ENCODE data around the gene STAT6.

The STAT6 gene

DNA sequence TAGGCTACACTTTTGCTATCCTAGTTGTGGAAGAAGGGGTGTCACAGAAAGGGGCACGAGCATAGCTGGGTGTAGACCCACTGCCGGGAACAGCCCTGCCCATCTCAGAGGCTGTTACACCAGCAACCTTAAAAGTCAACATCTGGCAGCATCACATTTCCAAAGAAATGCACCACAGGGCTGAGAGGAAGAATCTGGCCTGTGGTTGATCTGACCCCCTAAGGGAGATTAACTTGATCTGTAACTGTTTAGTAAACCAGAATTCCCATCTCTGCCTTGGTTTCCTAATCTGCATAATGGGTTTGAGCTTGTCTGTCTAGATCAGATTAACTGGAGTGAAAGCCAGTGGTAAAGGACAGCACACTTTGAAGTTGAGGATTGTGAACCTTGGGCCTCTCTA is 34.9 kb upstream of the STAT6 start:
- no peak for DNase-seq

DNA sequence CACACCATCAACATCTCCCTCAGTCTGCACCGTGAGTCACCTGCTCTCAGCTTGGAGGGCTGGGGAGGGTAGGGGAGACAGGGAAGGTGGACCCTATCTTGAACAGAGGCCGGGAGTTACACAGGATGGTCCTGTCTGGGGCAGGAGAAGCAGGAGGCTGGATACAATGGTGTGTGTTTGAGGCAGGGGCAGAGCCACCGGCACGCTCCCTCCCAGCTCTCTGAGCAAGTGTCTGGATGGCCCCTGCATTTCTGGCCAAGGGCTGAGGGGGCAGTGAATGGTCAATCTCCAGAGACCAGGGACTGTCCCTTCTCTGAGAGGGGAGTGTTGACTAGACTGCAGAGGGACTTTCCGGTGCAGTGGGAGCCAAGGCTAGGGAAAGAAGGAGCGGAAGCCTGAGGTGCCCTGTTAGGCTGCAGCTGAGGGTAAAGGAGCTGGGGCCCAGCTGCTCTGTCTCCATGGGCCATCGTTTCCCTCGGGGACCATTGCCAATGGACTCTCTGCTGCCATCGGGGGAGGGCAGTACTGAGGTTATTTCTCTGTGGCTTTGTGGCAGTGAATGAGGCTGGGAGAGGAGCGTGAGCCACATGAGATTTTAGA is 34.4 kb upstream of the STAT6 start:
- no peak for DNase-seq

DNA sequence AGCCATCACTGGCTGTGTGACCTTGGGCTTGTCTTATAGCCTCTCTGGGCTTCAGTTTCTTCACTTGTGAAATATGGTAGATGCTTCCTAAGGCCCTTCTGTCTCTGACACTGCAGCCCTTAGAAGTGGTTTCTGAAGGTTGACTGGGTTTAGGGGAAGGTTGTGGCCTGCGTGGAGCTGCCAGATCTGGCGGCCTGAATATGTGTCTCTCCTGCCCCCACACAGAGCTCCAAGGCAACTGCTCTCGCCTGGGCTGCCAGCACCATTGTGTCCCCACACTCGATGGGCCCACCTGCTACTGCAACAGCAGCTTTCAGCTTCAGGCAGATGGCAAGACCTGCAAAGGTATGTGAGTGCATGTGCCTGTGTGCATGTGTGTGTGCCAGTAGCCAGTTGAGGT is 32.3 kb upstream of the STAT6 start:
- no peak for DNase-seq

DNA sequence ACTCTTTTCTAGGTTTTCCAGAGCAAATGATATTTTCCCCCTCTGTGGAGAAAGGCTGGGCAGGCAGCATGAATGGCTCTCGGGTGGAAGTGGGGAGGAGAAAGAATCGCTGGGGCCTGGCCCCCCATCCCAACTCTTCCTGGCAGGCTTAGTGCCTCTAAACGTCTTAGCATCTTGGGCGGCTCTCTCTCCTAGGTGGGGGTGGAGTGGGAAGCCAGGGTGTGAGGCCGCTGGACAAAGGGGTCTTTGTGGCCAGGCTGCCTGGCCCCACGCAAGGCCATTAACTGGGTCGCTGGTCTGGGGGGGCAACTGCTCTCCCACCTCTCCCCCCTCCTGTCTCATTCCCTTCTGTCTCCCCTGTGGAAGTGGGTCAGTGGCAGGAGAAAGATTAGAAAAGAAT is 31.6 kb upstream of the STAT6 start:
- no peak for DNase-seq

DNA sequence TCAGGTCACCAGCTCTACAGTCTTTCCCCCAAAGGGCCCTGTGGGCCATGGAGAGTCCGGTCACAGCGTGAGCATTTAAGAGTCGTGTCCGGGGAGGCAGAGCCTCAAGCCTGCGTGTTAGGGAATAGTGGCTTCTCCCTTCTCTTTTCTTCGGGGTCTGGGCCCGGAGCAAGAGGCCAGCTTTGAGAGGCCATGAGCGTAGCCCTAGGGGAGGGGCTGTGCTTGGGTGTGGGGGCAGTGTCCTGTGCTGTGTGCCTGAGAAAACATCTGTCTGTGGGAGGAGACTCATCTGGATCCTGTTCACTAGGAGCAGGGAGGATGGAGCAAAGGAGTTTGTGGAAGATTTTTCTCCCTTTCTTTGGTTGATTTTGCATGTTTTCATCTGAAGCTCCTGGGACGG is 31.0 kb upstream of the STAT6 start:
- DNase-seq, result peak; percentile 52

DNA sequence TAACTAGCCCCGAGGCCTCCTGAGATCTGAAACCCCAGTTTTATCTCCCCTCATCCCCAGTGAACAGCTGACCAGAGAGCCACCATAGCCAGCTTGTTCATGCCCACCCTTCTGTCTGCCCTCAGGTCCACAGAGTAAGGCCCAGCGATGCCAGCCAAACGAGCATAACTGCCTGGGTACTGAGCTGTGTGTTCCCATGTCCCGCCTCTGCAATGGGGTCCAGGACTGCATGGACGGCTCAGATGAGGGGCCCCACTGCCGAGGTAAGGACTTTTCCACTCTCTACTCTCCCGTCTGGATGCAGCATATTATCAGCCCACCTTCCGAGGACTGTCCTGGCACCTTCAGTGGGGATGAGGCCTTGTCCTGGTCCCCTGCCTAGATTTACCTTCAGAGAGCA is 30.1 kb upstream of the STAT6 start:
- DNase-seq, result no peak

DNA sequence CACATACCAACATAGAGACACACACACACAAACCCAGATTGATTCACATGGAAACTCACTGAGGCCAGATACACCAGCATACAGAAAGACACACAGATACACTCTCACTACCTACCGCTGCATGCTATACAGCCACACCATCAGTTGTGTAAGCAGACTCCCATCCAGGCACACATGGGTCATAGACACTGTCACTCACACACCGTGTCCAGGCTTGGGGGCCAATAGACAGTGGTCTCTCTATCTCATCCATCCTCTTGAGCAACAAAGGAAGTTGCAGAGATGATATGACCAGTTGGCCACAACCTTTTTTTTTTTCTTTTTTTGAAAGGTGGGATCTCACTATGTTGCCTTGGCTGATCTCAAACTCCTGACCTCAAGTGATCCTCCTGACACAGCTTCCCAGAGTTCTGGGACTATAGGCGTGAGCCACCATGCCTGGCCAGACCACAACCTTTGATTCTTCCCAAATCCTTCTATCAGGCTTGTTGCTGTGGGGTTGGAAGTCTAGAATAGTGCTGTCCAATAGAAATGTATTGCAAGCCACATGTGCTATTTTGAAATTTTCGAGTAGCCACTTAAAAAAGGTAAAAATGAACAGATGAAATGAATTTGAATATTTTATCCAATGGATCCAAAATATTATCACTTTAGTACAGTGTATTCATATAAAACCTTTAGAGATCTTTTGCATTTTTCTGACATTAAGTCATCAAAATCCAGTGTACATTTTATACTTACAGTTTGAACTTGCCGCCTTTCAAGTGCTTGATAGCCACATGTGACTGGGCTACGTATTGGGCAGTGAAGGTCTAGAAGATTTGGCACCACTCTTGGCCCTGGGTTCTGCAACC is 28.9 kb upstream of the STAT6 start:
- DNase-seq, result no peak

DNA sequence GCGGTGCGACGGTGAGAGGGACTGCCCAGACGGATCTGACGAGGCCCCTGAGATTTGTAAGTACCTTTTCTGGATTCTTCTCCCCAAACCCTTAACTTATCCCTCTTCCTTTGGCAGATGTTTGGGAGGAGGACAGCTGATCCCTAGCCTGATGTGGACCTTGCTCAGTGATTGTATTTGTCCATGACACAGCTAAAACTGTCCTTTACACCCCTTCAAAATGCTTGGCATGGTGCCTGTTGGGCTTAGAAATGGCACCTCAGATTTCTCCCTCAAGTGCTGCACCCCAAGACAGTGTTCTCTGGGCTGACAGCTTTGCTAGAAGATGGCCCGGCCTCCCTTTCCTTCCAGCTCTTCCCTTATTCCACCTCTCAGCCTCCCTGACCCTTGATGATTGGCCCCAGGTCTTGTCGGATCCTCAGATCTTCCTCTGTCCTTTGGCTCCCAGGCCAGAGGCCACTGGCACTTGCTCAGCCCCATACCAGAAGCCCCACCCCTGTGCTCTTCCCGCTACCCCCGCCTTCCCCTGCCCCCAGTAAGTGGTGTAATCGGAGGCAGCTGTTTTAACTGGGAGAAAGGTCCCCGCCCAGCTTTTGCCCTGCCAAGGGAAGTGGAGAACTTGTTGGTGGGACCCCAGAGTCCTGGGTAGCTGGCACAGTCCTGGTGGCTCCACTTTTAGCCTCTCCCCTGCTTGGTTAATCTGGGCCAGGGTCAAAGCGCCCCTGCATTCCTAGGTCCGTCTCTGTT is 27.5 kb upstream of the STAT6 start:
- peak; percentile 70 for DNase-seq

DNA sequence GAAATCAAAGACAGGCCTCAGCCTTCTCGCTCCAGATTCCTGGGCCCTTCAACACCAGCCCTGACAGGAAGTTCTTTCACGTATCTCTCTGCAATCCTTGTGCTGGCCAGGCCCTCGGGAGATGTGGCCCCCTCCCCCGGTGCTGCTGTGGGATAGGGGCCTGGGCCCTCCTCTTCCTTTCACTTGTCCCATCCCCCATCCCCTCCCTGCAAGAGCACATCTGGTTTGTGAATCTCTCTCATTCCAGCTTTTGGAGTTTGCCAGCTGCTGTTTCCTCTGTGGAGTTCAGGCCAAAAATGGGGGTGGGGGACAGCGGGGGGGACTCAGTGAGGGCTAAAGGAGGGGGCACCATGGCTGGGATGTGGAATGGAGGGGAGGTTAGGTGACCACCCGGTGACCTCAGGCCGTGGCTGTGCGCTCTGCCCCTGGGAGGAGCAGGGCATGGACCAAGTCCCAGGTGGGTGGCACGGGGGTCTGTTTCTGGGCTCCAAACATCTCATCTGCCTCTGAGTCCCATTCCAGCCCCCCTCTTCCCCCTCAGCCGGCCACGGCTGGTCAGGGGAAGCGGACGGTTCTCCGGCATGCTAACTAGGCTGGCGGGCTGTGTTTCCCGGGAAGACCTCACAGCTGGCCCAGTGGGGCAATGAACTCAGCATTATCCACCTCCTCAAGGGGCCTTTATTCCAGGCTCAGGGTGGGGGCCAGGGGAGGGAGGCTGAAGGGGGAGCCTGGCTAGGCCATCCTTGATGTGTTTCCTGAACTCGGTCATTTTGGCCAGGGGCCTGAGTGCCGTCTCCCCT is 24.6 kb upstream of the STAT6 start:
- DNase-seq, result peak; percentile 93

DNA sequence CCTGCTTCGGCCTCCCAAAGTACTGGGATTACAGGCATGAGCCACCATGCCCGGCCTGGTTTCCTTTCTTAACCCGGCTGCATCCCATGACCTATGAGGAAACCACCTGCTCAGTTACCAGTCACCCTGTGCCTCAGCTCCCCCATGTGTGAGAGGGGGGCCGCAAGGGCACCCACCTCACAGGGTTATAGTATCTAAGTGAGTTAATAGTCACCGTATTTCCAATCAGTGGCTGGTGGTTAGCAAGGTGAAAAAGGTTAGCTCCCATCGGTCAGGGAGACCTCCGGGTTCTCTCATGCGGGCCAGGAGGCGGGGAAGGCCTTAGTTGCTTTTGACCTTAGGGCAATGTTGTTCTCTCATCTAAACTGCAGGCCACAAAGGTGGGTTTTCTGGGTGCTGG is 23.8 kb upstream of the STAT6 start:
- no peak for DNase-seq

DNA sequence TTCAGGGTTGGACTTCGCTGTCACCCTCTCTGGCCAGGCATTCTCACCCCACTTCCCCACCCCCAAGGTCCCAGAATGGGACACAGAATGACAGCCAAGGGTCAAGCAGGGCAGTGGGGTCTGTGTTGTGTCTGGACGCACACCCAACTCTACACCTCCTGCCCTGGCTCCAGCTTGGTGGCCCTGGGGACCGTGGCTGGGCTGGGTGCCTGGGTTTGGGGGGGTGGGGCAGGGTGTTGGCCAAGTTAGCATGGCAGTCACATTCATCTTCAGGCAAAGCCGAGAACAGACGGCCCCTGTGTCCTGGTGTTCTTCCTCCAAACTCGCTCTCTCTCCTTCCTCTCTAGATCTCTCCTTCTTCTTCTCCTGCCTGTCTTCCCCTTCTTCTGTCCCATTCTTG is 22.8 kb upstream of the STAT6 start:
- no peak for DNase-seq

DNA sequence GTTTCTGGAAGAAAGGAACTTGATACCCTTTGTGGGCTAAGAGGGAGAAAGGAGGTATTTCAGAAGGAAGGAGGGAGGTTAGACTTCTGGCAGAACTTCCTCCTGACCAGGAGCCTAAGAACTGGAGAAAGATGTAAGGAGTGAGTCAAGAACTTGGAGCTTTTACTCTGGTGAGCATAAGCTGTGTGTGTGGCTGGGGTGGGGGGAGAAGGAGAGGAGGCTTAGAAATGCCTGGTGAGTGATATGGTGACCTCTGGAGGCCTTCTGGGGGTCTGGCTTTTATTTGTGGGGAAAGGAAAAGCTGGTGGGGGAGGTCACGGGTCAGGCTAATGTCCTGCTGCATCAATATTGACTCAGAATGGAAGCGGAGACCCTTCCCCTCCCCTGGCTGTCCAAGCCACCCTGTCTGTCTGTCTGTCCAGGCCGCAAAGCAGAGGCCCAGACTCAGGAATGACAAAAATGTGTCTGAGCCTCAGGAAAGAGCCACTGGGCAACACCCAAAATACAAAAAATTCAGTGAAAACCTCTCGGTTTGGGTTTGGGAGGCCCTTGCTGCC is 21.9 kb upstream of the STAT6 start:
- no peak for DNase-seq

DNA sequence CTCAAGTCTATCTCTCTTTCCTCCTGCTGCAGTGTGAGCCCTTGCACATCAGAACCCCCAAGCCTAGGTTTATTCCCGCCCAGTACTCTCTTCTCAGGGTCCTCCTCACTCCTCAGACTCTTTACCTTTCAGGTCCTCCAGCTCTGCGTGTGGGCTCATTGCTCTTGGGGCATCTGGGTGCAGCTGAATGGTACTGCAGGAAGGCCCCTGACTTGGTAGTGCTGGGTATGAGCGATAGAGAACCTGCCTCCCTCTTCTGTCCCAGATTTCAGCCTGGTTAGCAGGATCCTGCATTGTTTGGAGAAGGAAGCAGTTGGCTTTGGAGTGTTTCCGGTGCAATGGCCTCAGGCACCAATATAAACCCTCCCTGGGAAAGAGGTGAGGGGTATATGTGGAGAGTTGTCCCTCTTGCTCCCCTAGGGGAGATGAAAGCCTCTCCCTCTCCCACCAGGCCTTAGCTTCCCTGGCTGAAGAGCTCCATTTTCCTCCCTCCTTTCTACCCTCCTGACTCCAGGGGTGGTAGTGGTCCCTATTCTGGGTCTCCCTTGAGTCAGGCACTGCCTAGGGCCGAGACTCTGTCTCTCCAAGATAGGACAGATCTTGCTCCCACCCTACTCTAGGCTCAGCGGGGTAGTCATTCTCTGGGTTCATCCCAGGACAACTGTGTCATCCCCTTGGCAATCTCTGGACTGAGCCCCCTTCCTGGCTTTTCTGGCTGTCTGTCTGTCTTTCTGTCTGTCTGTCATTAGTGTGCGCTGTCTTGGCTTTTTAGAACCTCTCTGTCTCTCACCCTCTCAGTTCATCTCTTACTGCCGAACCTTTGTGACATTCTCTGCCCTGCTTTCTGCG is 21.0 kb upstream of the STAT6 start:
- DNase-seq, result no peak

DNA sequence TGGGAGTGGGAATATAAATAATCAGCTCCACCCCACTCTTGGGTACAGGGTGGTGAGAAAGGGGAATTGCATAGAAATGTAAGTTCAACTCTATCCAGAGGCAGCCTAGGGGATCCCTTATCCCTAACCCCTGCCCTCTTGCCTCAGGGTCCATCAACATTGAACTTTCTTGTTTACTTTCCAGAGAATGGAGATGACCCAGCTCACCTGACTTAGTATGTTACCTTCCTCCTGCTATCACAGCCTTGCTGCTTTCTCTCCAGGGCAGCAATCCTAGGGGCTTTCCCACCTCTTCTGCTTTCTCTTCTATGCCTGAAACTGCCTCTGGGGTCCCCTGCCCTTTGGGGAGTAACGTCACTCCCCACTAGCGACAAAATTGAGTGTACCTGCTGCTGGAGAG is 19.8 kb upstream of the STAT6 start:
- no peak for DNase-seq

DNA sequence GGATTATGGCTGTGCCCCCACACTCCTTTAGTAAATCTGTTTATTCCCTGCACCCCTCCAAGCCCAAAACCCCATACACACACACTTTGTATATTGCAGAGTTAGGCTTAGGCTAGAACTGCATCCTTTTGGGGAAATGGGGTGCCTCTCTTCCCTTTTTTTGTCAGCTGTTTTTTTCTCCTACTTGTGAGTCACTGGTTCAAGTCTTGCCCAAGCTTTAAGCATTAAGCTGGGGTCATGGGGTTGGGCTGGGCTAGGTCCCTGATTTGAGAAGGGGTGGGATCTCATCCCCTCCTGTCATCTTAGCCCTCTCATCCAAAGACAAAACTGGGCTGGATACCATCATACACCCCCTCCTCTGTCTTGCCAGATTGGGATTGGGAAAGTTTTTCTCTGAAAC is 18.7 kb upstream of the STAT6 start:
- DNase-seq, result no peak

DNA sequence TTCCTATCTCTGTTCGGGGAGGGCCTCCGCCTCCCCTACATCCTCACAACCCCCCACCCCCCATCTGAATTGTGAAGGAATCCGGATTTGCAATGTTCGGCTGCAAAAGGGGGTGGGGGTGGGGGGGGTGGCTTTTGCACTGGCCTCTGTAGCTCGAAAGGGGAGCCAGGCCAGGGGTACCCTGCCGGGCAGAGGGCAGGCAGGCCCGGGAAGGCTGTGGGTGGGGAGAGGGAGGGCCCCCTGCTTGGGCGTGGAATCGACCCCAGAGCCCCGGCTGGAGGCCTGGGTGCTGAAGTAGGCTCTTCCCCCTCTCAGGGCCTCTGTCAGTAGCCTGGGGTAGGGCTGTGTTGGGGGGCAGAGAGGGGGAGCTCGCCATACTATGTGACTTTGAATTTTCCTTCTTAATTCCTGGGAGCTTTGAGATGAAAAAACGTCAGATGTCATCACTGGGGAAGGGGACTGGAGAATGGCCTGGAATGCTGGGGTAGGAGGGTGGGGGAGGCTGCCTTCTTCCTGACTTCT is 18.2 kb upstream of the STAT6 start:
- no peak for DNase-seq

DNA sequence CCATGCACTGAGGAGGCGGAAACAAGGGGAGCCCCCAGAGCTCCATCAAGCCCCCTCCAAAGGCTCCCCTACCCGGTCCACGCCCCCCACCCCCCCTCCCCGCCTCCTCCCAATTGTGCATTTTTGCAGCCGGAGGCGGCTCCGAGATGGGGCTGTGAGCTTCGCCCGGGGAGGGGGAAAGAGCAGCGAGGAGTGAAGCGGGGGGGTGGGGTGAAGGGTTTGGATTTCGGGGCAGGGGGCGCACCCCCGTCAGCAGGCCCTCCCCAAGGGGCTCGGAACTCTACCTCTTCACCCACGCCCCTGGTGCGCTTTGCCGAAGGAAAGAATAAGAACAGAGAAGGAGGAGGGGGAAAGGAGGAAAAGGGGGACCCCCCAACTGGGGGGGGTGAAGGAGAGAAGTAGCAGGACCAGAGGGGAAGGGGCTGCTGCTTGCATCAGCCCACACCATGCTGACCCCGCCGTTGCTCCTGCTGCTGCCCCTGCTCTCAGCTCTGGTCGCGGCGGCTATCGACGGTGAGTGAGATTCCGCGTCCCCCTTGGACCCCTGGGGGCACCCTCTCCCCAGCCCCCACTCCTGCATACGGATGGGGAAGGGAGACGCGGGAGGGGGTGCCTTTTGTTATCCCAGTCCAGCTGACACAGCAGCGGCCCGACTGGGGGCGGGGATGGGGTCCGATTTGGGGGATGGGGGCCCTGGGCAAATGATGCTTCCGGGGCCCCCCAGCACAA is 17.5 kb upstream of the STAT6 start:
- DNase-seq, result no peak

DNA sequence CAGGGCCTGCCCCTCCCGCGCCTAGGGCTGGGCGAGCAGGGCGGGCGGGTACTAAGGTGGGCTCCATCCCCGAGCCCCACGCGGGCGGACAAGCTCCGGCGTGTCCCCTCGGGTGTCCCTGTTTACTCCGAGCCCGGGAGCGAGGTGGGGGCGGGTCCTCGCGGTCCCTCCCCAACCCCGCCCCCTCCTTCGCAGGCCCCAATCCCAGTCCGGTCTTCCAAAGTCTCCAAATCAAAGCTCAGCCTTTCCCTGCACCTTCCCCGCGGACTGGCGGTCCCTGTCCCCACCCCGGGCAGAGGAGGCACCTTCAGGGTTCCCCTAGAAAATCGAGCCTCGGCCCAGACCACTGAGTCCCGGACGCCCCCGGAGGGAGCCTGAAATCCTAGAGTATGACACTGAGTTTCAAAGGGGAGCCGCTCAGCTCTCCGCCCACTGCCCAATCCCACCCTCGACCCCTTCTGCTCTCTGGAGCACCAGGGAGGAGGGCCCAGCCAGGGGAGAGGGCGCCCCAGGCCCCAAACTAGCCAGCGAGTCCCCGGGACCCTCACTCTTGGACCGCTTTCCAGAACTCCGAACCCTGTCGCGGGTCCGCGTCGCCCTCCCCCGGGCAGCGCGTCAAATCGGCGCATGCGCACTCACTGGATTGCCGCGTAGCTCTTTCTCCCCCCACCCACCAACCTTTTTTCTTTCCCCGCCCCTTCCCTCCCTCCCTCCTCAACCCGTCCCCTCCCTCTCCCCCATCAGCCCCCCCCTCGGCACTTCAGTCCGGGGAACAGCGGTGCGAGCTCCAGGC is 16.8 kb upstream of the STAT6 start, which contains the start of gene LRP1:
TSS of gene LRP1 (plus strand) at position 758 of the 793 bp plus-strand sequence. CDS start 482 bp downstream, outside the sequence.
- peak; percentile 92 for DNase-seq

DNA sequence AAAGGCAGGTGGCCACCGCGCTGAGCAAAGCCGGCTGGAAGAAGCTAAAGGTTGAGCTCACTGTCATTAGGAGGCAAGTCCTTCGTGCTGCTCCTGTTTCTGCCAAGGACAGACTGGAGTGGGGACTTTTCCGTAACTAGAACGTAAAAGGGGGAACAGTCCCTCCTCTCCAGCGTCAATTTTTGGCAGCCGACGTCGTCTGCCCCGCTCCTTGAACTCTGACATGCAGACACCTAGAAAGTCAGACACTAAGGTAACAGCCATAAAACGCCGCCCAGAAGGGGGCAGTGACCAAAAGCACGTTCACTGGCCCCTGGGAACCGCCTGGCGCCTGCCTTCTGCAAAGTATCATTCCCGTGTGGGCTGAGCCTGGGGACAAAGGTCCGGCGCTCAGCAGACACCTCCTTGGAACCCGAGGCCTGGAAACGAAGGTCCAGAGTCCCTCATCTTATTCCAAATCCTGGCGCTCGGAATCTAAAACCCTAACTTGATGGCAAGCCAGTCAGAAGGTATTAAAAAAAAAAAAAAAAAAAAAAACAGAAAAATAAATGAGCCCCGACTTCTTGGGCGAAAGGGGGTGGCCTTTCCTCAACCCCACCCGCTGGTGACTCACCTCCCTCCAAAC is 16.1 kb upstream of the STAT6 start:
- peak; percentile 62 for DNase-seq

Measured in femur (tissue), 1 donor.